H1 (cell line): Measurements from ENCODE around the gene DDX43. TPM values are rescaled to one million over a fixed set of nuclear protein-coding genes. Genes with fewer than 3 reads are reported as not detected.
A peak's percentile ranks its signal among the peaks of the same experiment; 100 is the strongest.

ENCODE experiments used
- CTCF ChIA-PET: fragments of 300-600 bp; sonication (Branson Sonifier 250); formaldehyde crosslinking; loops from one replicate; lab custom pipeline; 2021; ENCODE audit not compliant: partially characterized antibody; lab: Charles Lee
- POLR2A ChIA-PET: fragments of 300-600 bp; sonication (Branson Sonifier 250); formaldehyde crosslinking; loops from one replicate; lab custom pipeline; 2021; ENCODE audit warnings: inconsistent platforms; ENCODE audit not compliant: partially characterized antibody; lab: Charles Lee
- DNase-seq, 2 experiments: peaks; one replicate each; pipeline versions ENCODE4 v3.0.0 to v3.0.0-alpha.2; 2010 to 2022; ENCODE audit warnings: low spot score in 2 of 2, low read depth in 1 of 2, mixed read lengths in 1 of 2
- FAIRE-seq: peaks from 2 replicates; lab custom pipeline; 2011; peaks lifted over from hg19 to GRCh38; lab: Jason Lieb, UNC
- H2AFZ ChIP-seq: 2 replicates; pipeline ENCODE4 v1.8.1; 2012; ENCODE audit warnings: low read length, inconsistent platforms
- H2AK5ac ChIP-seq: 2 replicates; pipeline ENCODE4 v1.6.1; 2013; ENCODE audit warnings: low read depth, low read length
- H2BK120ac ChIP-seq: replicated peaks from 2 replicates; pipeline ENCODE3; 2013; ENCODE audit warnings: low read depth, low read length, inconsistent platforms
- H2BK12ac ChIP-seq: 2 replicates; pipeline ENCODE4 v1.6.1; 2013; ENCODE audit warnings: low read depth, low read length
- H2BK15ac ChIP-seq: 2 replicates; pipeline ENCODE4 v1.6.1; 2013; ENCODE audit warnings: low read length
- H2BK20ac ChIP-seq: 2 replicates; pipeline ENCODE4 v1.6.1; 2013; ENCODE audit warnings: low read length
- H2BK5ac ChIP-seq: 2 replicates; pipeline ENCODE4 v1.6.1; 2013; ENCODE audit warnings: low read depth, low read length
- H3K14ac ChIP-seq: 2 replicates; pipeline ENCODE4 v1.6.1; 2013; ENCODE audit warnings: inconsistent platforms; ENCODE audit not compliant: insufficient read length
- H3K18ac ChIP-seq: 2 replicates; pipeline ENCODE4 v1.6.1; 2013; ENCODE audit warnings: low read length; ENCODE audit errors: extremely low read depth
- H3K23ac ChIP-seq: 2 replicates; pipeline ENCODE4 v1.6.1; 2013; ENCODE audit warnings: inconsistent platforms; ENCODE audit not compliant: insufficient read length
- H3K23me2 ChIP-seq: 2 replicates; pipeline ENCODE4 v1.6.1; 2013; ENCODE audit warnings: low read depth, low read length
- H3K27ac ChIP-seq: 2 replicates; pipeline ENCODE4 v1.6.1; 2011; ENCODE audit warnings: low read depth, low read length, inconsistent platforms
- H3K27me3 ChIP-seq, 4 experiments: replicated peaks in 1 of 4; 1 replicate in 1 of 4; 2 replicates in 3 of 4; pipeline versions ENCODE4 v1.6.1 to v1.8.1; 2011 to 2013; ENCODE audit warnings: low read length in 3 of 4, mild to moderate bottlenecking in 3 of 4, inconsistent platforms in 2 of 4, mixed read lengths in 2 of 4, moderate library complexity in 1 of 4; ENCODE audit not compliant: control insufficient read depth in 3 of 4, insufficient read depth in 3 of 4; ENCODE audit errors: extremely low read depth in 1 of 4
- H3K36me3 ChIP-seq, 4 experiments: 2 replicates each; pipeline versions ENCODE4 v1.6.1 to v1.8.1; 2011 to 2013; ENCODE audit warnings: mild to moderate bottlenecking in 4 of 4, low read length in 3 of 4, moderate library complexity in 2 of 4, control low read depth in 1 of 4, inconsistent platforms in 1 of 4; ENCODE audit not compliant: insufficient read depth in 4 of 4, control insufficient read depth in 2 of 4
- H3K4ac ChIP-seq: replicated peaks from 2 replicates; pipeline ENCODE3; 2013; ENCODE audit warnings: low read length, low read depth, mixed read lengths, inconsistent platforms; ENCODE audit not compliant: insufficient read length
- H3K4me1 ChIP-seq, 4 experiments: replicated peaks in 1 of 4; 1 replicate in 1 of 4; 2 replicates in 3 of 4; pipeline versions ENCODE4 v1.6.1 to v1.8.1; 2011 to 2013; ENCODE audit warnings: low read length in 3 of 4, inconsistent platforms in 2 of 4, mixed read lengths in 1 of 4; ENCODE audit not compliant: insufficient read depth in 4 of 4, control insufficient read depth in 3 of 4
- H3K4me2 ChIP-seq, 2 experiments: 2 replicates each; pipeline versions ENCODE4 v1.6.1 to v1.8.1; 2011 to 2013; ENCODE audit warnings: low read depth in 2 of 2, low read length in 2 of 2, control low read depth in 1 of 2, inconsistent platforms in 1 of 2, mild to moderate bottlenecking in 1 of 2; ENCODE audit not compliant: insufficient read depth in 1 of 2
- H3K4me3 ChIP-seq, 4 experiments: fragments of 200-600, 300-600 bp in 1 of 4; sonication (generic), shearing (Covaris generic), sonication (Bioruptor Twin) in 1 of 4; 2 replicates each; pipeline versions ENCODE4 v1.5.1 to v1.8.1; 2011 to 2016; ENCODE audit warnings: low read length in 4 of 4, low read depth in 3 of 4, control low read depth in 2 of 4, inconsistent platforms in 2 of 4, mild to moderate bottlenecking in 2 of 4, mixed read lengths in 1 of 4, moderate library complexity in 1 of 4; ENCODE audit not compliant: insufficient read depth in 2 of 4; ENCODE audit errors: extremely low read depth in 1 of 4
- H3K56ac ChIP-seq: replicated peaks from 2 replicates; pipeline ENCODE3; 2013; ENCODE audit warnings: low read depth, mild to moderate bottlenecking, mixed read lengths, low read length, inconsistent platforms; ENCODE audit not compliant: insufficient read length
- H3K79me1 ChIP-seq: 2 replicates; pipeline ENCODE4 v1.6.1; 2013; ENCODE audit warnings: low read depth, low read length, control low read depth
- H3K79me2 ChIP-seq, 2 experiments: 2 replicates each; pipeline versions ENCODE4 v1.6.1 to v1.8.1; 2012 to 2013; ENCODE audit warnings: low read length in 2 of 2, mild to moderate bottlenecking in 2 of 2, inconsistent platforms in 1 of 2; ENCODE audit not compliant: insufficient read depth in 2 of 2, control insufficient read depth in 1 of 2
- H3K9ac ChIP-seq, 4 experiments: replicated peaks in 1 of 4; 1 replicate in 1 of 4; 2 replicates in 3 of 4; pipeline versions ENCODE4 v1.6.1 to v1.8.1; 2011 to 2013; ENCODE audit warnings: low read depth in 3 of 4, low read length in 3 of 4, control low read depth in 2 of 4, mild to moderate bottlenecking in 2 of 4, moderate library complexity in 2 of 4, inconsistent platforms in 1 of 4; ENCODE audit errors: extremely low read depth in 1 of 4
- H3K9me3 ChIP-seq, 2 experiments: 2 replicates each; pipeline versions ENCODE4 v1.6.1 to v1.8.1; 2012 to 2013; ENCODE audit warnings: mild to moderate bottlenecking in 2 of 2, moderate library complexity in 2 of 2, control low read depth in 1 of 2, inconsistent platforms in 1 of 2, low read depth in 1 of 2, low read length in 1 of 2, mixed read lengths in 1 of 2; ENCODE audit not compliant: insufficient read depth in 2 of 2
- H4K20me1 ChIP-seq, 2 experiments: replicated peaks in 1 of 2; 2 replicates each; pipeline versions ENCODE3 to v1.8.1; 2011 to 2013; ENCODE audit warnings: inconsistent platforms in 2 of 2, low read length in 2 of 2, mild to moderate bottlenecking in 1 of 2; ENCODE audit not compliant: insufficient read depth in 2 of 2, control insufficient read depth in 1 of 2
- H4K5ac ChIP-seq: 2 replicates; pipeline ENCODE4 v1.6.1; 2013; ENCODE audit warnings: low read length, low read depth, mixed read lengths, inconsistent platforms; ENCODE audit not compliant: insufficient read length
- H4K8ac ChIP-seq: 2 replicates; pipeline ENCODE4 v1.8.0; 2013; ENCODE audit warnings: mild to moderate bottlenecking, moderate library complexity, low read length, inconsistent platforms; ENCODE audit not compliant: insufficient read depth; ENCODE audit errors: extremely low read depth
- H4K91ac ChIP-seq: replicated peaks from 2 replicates; pipeline ENCODE3; 2013; ENCODE audit warnings: low read length, mixed read lengths, inconsistent platforms; ENCODE audit not compliant: insufficient read length
- BACH1 ChIP-seq: IDR thresholded peaks from 2 replicates; pipeline ENCODE4 v1.6.1; 2012; ENCODE audit warnings: low read length, improper control_type of control experiment
- CBX8 ChIP-seq: fragments of 300-800, 300-1000 bp; sonication (generic); IDR thresholded peaks from 2 replicates; pipeline ENCODE4 v1.7.1; 2016; ENCODE audit warnings: low read depth, low read length, borderline replicate concordance
- CHD1 ChIP-seq: IDR thresholded peaks from 2 replicates; pipeline ENCODE4 v1.6.1; 2012; ENCODE audit warnings: low read depth, low read length, improper control_type of control experiment
- EP300 ChIP-seq, 2 experiments: IDR thresholded peaks; 1 replicate in 1 of 2; 2 replicates in 1 of 2; pipeline ENCODE4 v1.6.1; 2011 to 2012; ENCODE audit warnings: low read depth in 2 of 2, low read length in 2 of 2, mild to moderate bottlenecking in 2 of 2, borderline replicate concordance in 1 of 2, inconsistent platforms in 1 of 2, moderate library complexity in 1 of 2
- PHF8 ChIP-seq: fragments of 200-600 bp; sonication (generic); conservative IDR thresholded peaks from 2 replicates; pipeline ENCODE4 v1.7.1; 2012; ENCODE audit warnings: low read depth, mild to moderate bottlenecking, inconsistent platforms, low read length, moderate library complexity
- RAD21 ChIP-seq, 2 experiments: IDR thresholded peaks in 1 of 2; conservative IDR thresholded peaks in 1 of 2; 2 replicates each; pipeline ENCODE4 v1.6.1; 2011; ENCODE audit warnings: low read depth in 2 of 2, low read length in 2 of 2, improper control_type of control experiment in 1 of 2, inconsistent platforms in 1 of 2, mild to moderate bottlenecking in 1 of 2, moderate library complexity in 1 of 2
- RBBP5 ChIP-seq: IDR thresholded peaks from 2 replicates; pipeline ENCODE4 v1.7.1; 2012; ENCODE audit warnings: low read depth, mild to moderate bottlenecking, inconsistent platforms, low read length, moderate library complexity, borderline replicate concordance
- RFX5 ChIP-seq: IDR thresholded peaks from 2 replicates; pipeline ENCODE4 v1.6.1; 2011; ENCODE audit warnings: low read depth, low read length, improper control_type of control experiment, borderline replicate concordance
- SP2 ChIP-seq: IDR thresholded peaks from 2 replicates; pipeline ENCODE4 v1.6.1; 2012; ENCODE audit warnings: mild to moderate bottlenecking, low read length, inconsistent platforms
- TBP ChIP-seq: IDR thresholded peaks from 2 replicates; pipeline ENCODE4 v1.6.1; 2011; ENCODE audit warnings: low read depth, low read length, improper control_type of control experiment
- TEAD4 ChIP-seq: IDR thresholded peaks from 2 replicates; pipeline ENCODE4 v1.6.1; 2012; ENCODE audit warnings: low read depth, low read length, inconsistent platforms, mixed read lengths
- WGBS, 2 experiments: shearing (Covaris generic) in 1 of 2; methylation state at CpG; one replicate each; pipeline versions ENCODE4 v1.1.6 to v1.1.7; 2013 to 2015; ENCODE audit warnings: low lambda C conversion rate in 2 of 2, mixed read lengths in 2 of 2, inconsistent platforms in 1 of 2, low coverage in 1 of 2, missing lambda C conversion rate in 1 of 2; ENCODE audit not compliant: insufficient replicate concordance in 2 of 2, insufficient coverage in 1 of 2, insufficient read length in 1 of 2; ENCODE audit errors: extremely low coverage in 1 of 2, missing lambda C conversion rate in 1 of 2; 5-methylcytosine and 5-hydroxymethylcytosine counted together
- polyA plus RNA-seq, 7 experiments: library from polyadenylated mRNA; depleted of rRNA in 3 of 7; stranded (reverse) in 5 of 7; unstranded in 2 of 7; fragments of >200 nt in 5 of 7; fragments of 200-250 nt in 2 of 7; gene quantifications; 1 replicate in 5 of 7; 2 replicates in 1 of 7; 4 replicates in 1 of 7; pipeline versions ENCODE4 v1.2.1 to v1.2.3, GENCODE V29; 2011 to 2013; ENCODE audit warnings: missing spikeins in 2 of 7, mixed read lengths in 2 of 7
- total RNA-seq: library from RNA; stranded (reverse); fragmentation: NEBNext Ultra II Directional; extraction: Animal tissue kit (Norgen Biotek cat#: 25700); gene quantifications from 2 replicates; pipeline ENCODE4 v1.2.1, GENCODE V29; 2021
- TF ChIP-seq, protein P1 (sequence below): IDR thresholded peaks from 2 replicates; pipeline ENCODE4 v1.6.1; 2012; ENCODE audit warnings: inconsistent platforms
- TF ChIP-seq, protein P2 (sequence below): IDR thresholded peaks from 2 replicates; pipeline ENCODE4 v1.6.1; 2011; ENCODE audit warnings: low read length, improper control_type of control experiment

The DDX43 gene
- total and polyA plus RNA-seq, 2 of the 8 experiments (the other 6 are each of a cell fraction or from before 2014, with no cell fraction given), result 0.05 TPM; not detected in 1

DNA sequence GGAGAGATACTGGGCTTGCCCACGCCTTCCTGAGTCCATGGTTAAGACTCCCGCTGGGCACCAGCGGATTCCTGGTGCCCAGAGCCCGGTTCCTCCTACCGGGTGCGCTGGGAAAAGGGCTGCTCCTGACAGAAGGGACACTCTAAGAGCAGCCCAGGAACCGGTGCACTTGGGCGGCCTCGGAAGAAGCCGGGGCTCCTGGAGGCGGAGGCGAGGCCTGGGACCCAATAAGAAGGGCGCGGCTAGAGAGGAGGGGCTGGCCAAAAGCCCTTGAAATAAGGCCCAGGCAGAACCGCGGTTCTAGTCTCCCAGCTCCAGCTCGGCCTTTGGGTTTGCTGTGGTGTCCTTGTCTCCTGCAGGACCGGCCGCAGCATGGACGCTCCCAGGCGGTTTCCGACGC lies 32.3 kb upstream of the DDX43 start, which contains the start of gene KHDC3L:
Gene KHDC3L, plus strand, starts transcription at position 301 of the 400 bp plus-strand sequence. Its CDS starts 72 bp downstream, at position 373.
- H2BK12ac ChIP-seq, result 0 out of 2 replicates have a peak within 1 kb of the TSS, but pooled peaks have one; percentile 50
- H3K23me2 ChIP-seq, result no peaks in the 10 kb centered on the region
- TF ChIP-seq RFX5 (no peak), TBP (no peak), PHF8 (no peak), RBBP5 (no peak), EP300 (IDR thresholded peaks at IDR 0.05; ENCODE audit: borderline replicate concordance in 1 of 2, low read depth in 2 of 2, low read length in 2 of 2) (no peak), TEAD4 (no peak), RAD21 (IDR thresholded peaks at IDR 0.05 in 1 of 2, conservative IDR thresholded peaks at IDR 0.05 in 1 of 2; ENCODE audit: low read depth in 2 of 2, low read length in 2 of 2) (no peak), BACH1 (no peak), CBX8 (no peak), SP2 (no peak), CHD1 (no peak)
- TF ChIP-seq, protein P1, sequence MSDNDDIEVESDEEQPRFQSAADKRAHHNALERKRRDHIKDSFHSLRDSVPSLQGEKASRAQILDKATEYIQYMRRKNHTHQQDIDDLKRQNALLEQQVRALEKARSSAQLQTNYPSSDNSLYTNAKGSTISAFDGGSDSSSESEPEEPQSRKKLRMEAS, result no peak
- TF ChIP-seq, protein P2, sequence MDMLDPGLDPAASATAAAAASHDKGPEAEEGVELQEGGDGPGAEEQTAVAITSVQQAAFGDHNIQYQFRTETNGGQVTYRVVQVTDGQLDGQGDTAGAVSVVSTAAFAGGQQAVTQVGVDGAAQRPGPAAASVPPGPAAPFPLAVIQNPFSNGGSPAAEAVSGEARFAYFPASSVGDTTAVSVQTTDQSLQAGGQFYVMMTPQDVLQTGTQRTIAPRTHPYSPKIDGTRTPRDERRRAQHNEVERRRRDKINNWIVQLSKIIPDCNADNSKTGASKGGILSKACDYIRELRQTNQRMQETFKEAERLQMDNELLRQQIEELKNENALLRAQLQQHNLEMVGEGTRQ, result no peak
- H3K18ac ChIP-seq, result no peak within 1 kb of the TSS
- H2AK5ac ChIP-seq, result no peak within 1 kb of the TSS
- no peak within 1 kb of the TSS; the same call in 1 of the 2 replicates for H4K8ac ChIP-seq
- H2BK120ac ChIP-seq, result no peak within 1 kb of the TSS
- no peaks in the 10 kb centered on the region; a peak in 1 of 4 replicates for H3K9me3 ChIP-seq
- 95% methylated on average over 23 of the region's 23 CpGs; no CpG with 5 or more reads in 1 of the 2 experiments for WGBS, 2 experiments
- no peak within 1 kb of the TSS for H3K56ac ChIP-seq
- no peak for DNase-seq
- H4K91ac ChIP-seq, result no peak within 1 kb of the TSS
- H3K79me1 ChIP-seq, result no peaks in the 10 kb centered on the region
- no peak within 1 kb of the TSS for H3K27ac ChIP-seq
- no peak for FAIRE-seq
- no peak within 1 kb of the TSS for H3K4me2 ChIP-seq
- ChIA-PET CTCF (no interaction called here), POLR2A (no interaction called here)
- no peak within 1 kb of the TSS for H3K9ac ChIP-seq
- no peak within 1 kb of the TSS for H3K14ac ChIP-seq
- no peak within 1 kb of the TSS; the same call in 1 of the 2 replicates for H2BK15ac ChIP-seq
- H3K4ac ChIP-seq, result no peak within 1 kb of the TSS
- H4K5ac ChIP-seq, result no peak within 1 kb of the TSS
- no peak within 1 kb of the TSS for H2BK5ac ChIP-seq
- no peak within 1 kb of the TSS for H3K4me3 ChIP-seq
- no peaks in the 10 kb centered on the region for H3K27me3 ChIP-seq
- no peak within 1 kb of the TSS for H3K23ac ChIP-seq
- H3K79me2 ChIP-seq, result no peaks in the 10 kb centered on the region
- H2AFZ ChIP-seq, result no peak within 1 kb of the TSS
- no peaks in the 10 kb centered on the region for H3K4me1 ChIP-seq
- no peaks in the 10 kb centered on the region for H4K20me1 ChIP-seq
- H2BK20ac ChIP-seq, result no peak within 1 kb of the TSS; the same call in 1 of the 2 replicates
- no peaks in the 10 kb centered on the region for H3K36me3 ChIP-seq
